Body of pancreas (tissue), 4 donors: Measurements from ENCODE around the gene TEAD1. TPM values are rescaled to one million over a fixed set of nuclear protein-coding genes. Genes with fewer than 3 reads are reported as not detected.

ENCODE experiments used
- ATAC-seq: fragments of 150-250 bp; one replicate; pipeline ENCODE4 v1.9.1; 2016
- DNase-seq, 4 donors: peaks; one replicate each; pipeline ENCODE4 v3.0.0-alpha.2; 2019
- H3K27ac ChIP-seq, 4 donors: fragments of 200-600 bp; sonication (generic); 1 replicate in 3 of 4; 2 replicates in 1 of 4; pipeline versions ENCODE4 v1.5.1 to v1.6.1; 2016 to 2019; ENCODE audit warnings: mild to moderate bottlenecking in 1 of 4, mixed read lengths in 1 of 4, moderate library complexity in 1 of 4
- H3K27me3 ChIP-seq, 2 donors: fragments of 200-600 bp; sonication (generic); one replicate each; pipeline ENCODE4 v1.6.0; 2016; ENCODE audit warnings: mild to moderate bottlenecking in 1 of 2
- H3K36me3 ChIP-seq, 2 donors: fragments of 200-600 bp; sonication (generic); replicated peaks in 1 of 2; 2 replicates each; pipeline ENCODE4 v1.5.1; 2016; ENCODE audit warnings: low read depth in 2 of 2; ENCODE audit not compliant: insufficient read depth in 1 of 2
- H3K4me1 ChIP-seq: fragments of 200-600 bp; sonication (generic); one replicate; pipeline ENCODE4 v1.6.0; 2016
- H3K4me3 ChIP-seq, 2 donors: fragments of 200-600 bp; sonication (generic); 1 replicate in 1 of 2; 2 replicates in 1 of 2; pipeline ENCODE4 v1.5.1; 2016 to 2019
- H3K9me3 ChIP-seq, 3 donors: fragments of 200-600 bp; sonication (generic); 1 replicate in 2 of 3; 2 replicates in 1 of 3; pipeline ENCODE4 v1.5.1; 2016
- POLR2A ChIP-seq, 3 donors: fragments of 450-650 bp; IDR thresholded peaks; one replicate each; pipeline ENCODE4 v1.6.1; 2016; ENCODE audit warnings: antibody characterized with exemption in 3 of 3, mild to moderate bottlenecking in 2 of 3
- WGBS, 2 donors: methylation state at CpG; one replicate each; pipeline ENCODE4 v1.1.5; 2017; 5-methylcytosine and 5-hydroxymethylcytosine counted together
- intact Hi-C: fragments of 100-400 bp; cut with DNase I; formaldehyde crosslinking; loops from one replicate; pipeline ENCODE4 v1.15.1; 2023
- total RNA-seq, 2 donors: library from RNA; depleted of rRNA; stranded (reverse); fragments of >200 nt; gene quantifications; one replicate each; pipeline ENCODE4 v1.1.0, GENCODE V29; 2016
- TF ChIP-seq, protein P1 (sequence below), 7 experiments: fragments of 450-650 bp in 4 of 7; fragments of 200-600 bp in 3 of 7; sonication (generic) in 3 of 7; IDR thresholded peaks; one replicate each; pipeline ENCODE4 v1.5.1; 2016 to 2019; ENCODE audit warnings: antibody characterized with exemption in 7 of 7

TEAD1 gene
- total RNA-seq, 2 donors from 2014 or later: 36.9 to 55.0 TPM

DNA sequence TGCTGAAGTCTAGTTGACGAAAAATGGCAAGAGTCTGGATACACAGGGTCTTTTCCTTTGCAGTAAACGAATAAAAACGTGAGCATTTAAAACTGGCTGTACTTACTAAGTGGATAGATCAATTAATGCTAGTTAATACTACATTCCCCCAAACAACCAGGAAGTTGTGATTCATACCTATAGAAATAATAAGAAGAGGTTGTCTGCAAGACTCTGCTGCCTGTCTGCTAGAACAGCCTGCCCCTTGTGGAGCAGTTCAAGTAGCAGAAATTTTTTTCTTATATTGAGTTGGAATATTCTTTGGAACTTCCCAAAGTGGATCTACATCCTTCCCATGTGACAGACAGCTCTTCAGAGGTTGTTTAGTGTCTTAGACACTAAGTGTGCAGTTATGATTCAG is 86.8 kb downstream of the TEAD1 start:
- Histone ChIP-seq H3K36me3 (no peaks in the 10 kb centered on the region), H3K4me1 (peaks cover 10% of the 10 kb centered on the region), H3K4me3 (no peak overlapping the region), H3K27me3 (no peaks in the 10 kb centered on the region), H3K9me3 (no peaks in the 10 kb centered on the region), H3K27ac (no peak overlapping the region)
- WGBS, 2 donors: 51 to 55% methylated on average over 3 of the region's 3 CpGs
- TF ChIP-seq, protein P1, sequence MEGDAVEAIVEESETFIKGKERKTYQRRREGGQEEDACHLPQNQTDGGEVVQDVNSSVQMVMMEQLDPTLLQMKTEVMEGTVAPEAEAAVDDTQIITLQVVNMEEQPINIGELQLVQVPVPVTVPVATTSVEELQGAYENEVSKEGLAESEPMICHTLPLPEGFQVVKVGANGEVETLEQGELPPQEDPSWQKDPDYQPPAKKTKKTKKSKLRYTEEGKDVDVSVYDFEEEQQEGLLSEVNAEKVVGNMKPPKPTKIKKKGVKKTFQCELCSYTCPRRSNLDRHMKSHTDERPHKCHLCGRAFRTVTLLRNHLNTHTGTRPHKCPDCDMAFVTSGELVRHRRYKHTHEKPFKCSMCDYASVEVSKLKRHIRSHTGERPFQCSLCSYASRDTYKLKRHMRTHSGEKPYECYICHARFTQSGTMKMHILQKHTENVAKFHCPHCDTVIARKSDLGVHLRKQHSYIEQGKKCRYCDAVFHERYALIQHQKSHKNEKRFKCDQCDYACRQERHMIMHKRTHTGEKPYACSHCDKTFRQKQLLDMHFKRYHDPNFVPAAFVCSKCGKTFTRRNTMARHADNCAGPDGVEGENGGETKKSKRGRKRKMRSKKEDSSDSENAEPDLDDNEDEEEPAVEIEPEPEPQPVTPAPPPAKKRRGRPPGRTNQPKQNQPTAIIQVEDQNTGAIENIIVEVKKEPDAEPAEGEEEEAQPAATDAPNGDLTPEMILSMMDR (IDR thresholded peaks at IDR 0.05): peak in 2 of 7 experiments; percentile 3 to 7
- TF ChIP-seq POLR2A (IDR thresholded peaks at IDR 0.05): no peak
- intact Hi-C loops: no loop called here
- DNase-seq (no peak), ATAC-seq (no peak)

DNA sequence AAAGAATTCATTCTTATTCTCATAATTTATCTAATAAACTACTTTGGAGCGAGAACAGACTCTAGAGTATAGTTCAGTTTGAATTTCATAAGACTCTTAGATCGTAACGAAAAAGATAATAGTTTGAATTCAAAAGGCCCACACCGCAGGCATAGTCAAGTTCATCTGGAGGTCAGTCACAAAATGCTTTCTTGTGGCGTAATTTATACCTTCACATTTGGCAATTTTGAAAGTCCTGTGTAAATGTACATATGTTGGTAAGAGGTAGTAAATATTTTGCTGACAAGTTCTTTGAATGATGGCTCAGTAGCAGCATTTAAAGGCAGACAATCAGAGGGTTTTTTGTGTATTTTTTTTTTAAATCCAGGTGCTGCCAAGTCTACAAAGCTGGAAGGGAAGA is 88.1 kb downstream of the TEAD1 start:
- 66 to 85% methylated on average over 5 of the region's 5 CpGs for WGBS, 2 donors
- Histone ChIP-seq H3K36me3 (no peaks in the 10 kb centered on the region), H3K4me1 (peaks cover 6% of the 10 kb centered on the region), H3K27ac (peak overlapping the region in 3 of 4 donors; percentile 10 to 34 (median 21)), H3K4me3 (no peak overlapping the region), H3K27me3 (no peaks in the 10 kb centered on the region), H3K9me3 (no peaks in the 10 kb centered on the region)
- ATAC-seq (no peak), DNase-seq (no peak)
- TF ChIP-seq, protein P1 (IDR thresholded peaks at IDR 0.05): no peak
- TF ChIP-seq POLR2A (IDR thresholded peaks at IDR 0.05): no peak
- intact Hi-C loops: no loop called here

- peak overlapping the region in 3 of 4 donors; percentile 10 to 34 (median 21) for H3K27ac ChIP-seq
- ATAC-seq: no peak
These were observed 88.6 kb downstream of the TEAD1 start for GRCh38 chr11:12762696-12763324.

GRCh38 chr11:12764187-12764914 is 90.1 kb downstream of the TEAD1 start:
- intact Hi-C loops: no loop called here
- ATAC-seq: no peak
- DNase-seq: no peak
- TF ChIP-seq POLR2A (IDR thresholded peaks at IDR 0.05): no peak
- TF ChIP-seq, protein P1 (IDR thresholded peaks at IDR 0.05): no peak
- Histone ChIP-seq H3K4me1 (peaks cover 4% of the 10 kb centered on the region), H3K4me3 (no peak overlapping the region), H3K27me3 (no peaks in the 10 kb centered on the region), H3K27ac (no peak overlapping the region), H3K36me3 (no peaks in the 10 kb centered on the region), H3K9me3 (no peaks in the 10 kb centered on the region)
- 89 to 95% methylated on average over 8 of the region's 8 CpGs for WGBS, 2 donors

More at GRCh38 chr11:12762696-12763324, 88.6 kb downstream of the TEAD1 start:
- Histone ChIP-seq H3K4me3 (no peak overlapping the region), H3K36me3 (no peaks in the 10 kb centered on the region), H3K4me1 (peaks cover 4% of the 10 kb centered on the region), H3K27me3 (no peaks in the 10 kb centered on the region), H3K9me3 (no peaks in the 10 kb centered on the region)
- intact Hi-C loops: no loop called here
- TF ChIP-seq, protein P1 (IDR thresholded peaks at IDR 0.05): no peak
- no peak for TF ChIP-seq POLR2A (IDR thresholded peaks at IDR 0.05)
- 61 to 63% methylated on average over 4 of the region's 4 CpGs for WGBS, 2 donors
- DNase-seq: no peak
